GM19463 (cell line): ENCODE results near the gene ATIC.

Experiments
- ATAC-seq: cut with Tn5 transposase; IDR thresholded peaks from one replicate; pipeline ENCODE4 v1.9.1; 2021; ENCODE audit warnings: mild to moderate bottlenecking, moderate library complexity; ENCODE audit not compliant: unreplicated experiment

ATIC gene

DNA sequence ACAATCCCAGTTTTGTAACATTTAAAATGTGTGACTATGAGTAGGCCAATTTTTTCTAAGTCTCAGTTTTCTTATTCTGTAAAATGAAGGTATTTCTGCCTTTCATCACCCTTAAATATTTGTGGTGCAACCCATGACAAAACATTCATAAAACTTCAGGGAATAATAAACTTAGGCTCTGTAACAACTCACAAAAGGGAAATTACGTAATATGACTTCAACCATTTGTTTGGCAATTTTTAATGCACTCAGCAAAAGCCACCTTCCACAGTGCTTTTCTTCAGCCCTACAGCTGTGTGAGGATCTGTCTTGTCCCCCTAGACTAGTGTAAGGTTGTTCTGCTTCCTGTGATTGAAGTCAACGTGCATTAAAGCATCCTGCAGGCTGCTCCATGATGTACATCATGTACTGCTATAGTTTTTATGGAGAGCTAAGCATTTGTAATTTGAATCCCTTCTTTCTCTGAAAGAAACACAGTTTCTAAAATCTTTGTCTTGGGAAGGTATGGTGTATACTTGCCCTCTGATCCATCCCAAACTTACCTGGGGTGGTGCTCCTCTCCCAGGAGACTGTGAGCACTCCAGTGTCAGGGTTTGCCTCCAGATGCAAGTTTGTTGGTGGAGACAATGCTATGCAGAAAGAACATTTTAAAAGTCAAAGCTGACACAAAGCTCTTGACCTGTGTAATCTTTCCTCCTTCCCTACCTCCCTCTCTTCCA lies 84.9 kb downstream of the ATIC start:
- ATAC-seq, result no peak

GRCh38 chr2:215397632-215398341 lies 85.9 kb downstream of the ATIC start:
- ATAC-seq, result no peak

DNA sequence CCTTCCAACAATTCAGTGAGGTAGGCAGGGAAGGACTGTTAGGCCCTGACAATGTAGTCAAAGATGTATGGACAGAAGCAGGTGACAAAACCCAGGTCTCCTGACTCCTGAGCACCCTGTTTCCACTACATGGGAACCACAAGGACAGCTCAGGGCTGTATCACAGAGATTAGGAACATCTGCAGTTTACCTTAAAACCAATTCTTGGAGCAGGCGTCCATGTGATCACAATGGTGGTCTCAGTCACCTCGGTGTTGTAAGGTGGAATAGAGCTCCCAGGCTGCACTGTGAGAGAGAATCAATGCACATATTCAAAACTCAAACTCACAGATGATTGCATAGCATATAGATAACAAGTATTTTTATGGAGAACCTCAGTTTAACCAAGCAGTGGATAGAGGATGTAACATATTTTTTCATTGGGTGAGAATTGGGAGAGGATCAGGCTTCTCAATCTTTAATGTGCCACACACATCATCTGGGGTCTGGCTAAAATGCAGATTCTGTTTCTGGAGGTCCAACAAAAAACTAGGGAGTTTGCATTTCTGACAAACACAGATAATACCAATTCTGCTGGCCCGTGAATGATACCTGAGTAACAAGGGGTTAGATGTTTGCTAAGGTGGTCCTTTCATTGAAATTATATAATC lies 87.3 kb downstream of the ATIC start:
- ATAC-seq, result no peak
